Measurements from ENCODE around the gene LCT.

The LCT gene

GRCh38 chr2:135741043-135741394, 96.0 kb downstream of the LCT start:
- DNase-seq = no peak

GRCh38 chr2:135740206-135740605, 96.8 kb downstream of the LCT start:
- DNase-seq = no peak

Measured in NCI-H446 (cell line).